Heart right ventricle (tissue), 16 donors: ENCODE results near the gene CTDP1. TPM values are rescaled to one million over a fixed set of nuclear protein-coding genes. Genes with fewer than 3 reads are reported as not detected.
"Not testable (repeated sequence)": the region's sequence is repeated elsewhere in the genome, so short reads cannot be mapped to it uniquely, and the experiment has no call there.

Source experiments
- ATAC-seq, 8 donors: fragments of 200-7000 bp; cut with Tn5 transposase; one replicate each; pipeline ENCODE4 v1.9.1; 2020; ENCODE audit warnings: mild to moderate bottlenecking in 8 of 8, moderate library complexity in 8 of 8, moderate number of reproducible peaks in 1 of 8
- DNase-seq, 2 donors: peaks; one replicate each; pipeline ENCODE4 v3.0.0-alpha.2; 2020
- H3K27ac ChIP-seq, 10 donors: fragments of 200-600 bp; sonication (generic) in 2 of 10; one replicate each; pipeline versions ENCODE4 v1.5.0 to v1.8.0; 2020 to 2022; ENCODE audit warnings: mild to moderate bottlenecking in 3 of 10
- H3K27me3 ChIP-seq, 7 donors: fragments of 200-600 bp; one replicate each; pipeline ENCODE4 v1.8.0; 2021 to 2022; ENCODE audit warnings: mild to moderate bottlenecking in 2 of 7
- H3K36me3 ChIP-seq, 9 donors: fragments of 200-600 bp; sonication (generic) in 1 of 9; one replicate each; pipeline versions ENCODE4 v1.5.0 to v1.8.0; 2020 to 2022; ENCODE audit warnings: mild to moderate bottlenecking in 2 of 9
- H3K4me1 ChIP-seq, 9 donors: fragments of 200-600 bp; sonication (generic) in 1 of 9; one replicate each; pipeline versions ENCODE4 v1.5.0 to v1.8.0; 2020 to 2022; ENCODE audit warnings: mild to moderate bottlenecking in 4 of 9
- H3K4me3 ChIP-seq, 10 donors: fragments of 200-600 bp; sonication (generic) in 2 of 10; one replicate each; pipeline versions ENCODE4 v1.5.0 to v1.8.0; 2020 to 2022; ENCODE audit warnings: mild to moderate bottlenecking in 7 of 10, moderate library complexity in 2 of 10
- H3K9me3 ChIP-seq, 11 donors: fragments of 200-600 bp in 10 of 11; sonication (generic) in 2 of 11; one replicate each; pipeline versions ENCODE4 v1.5.0 to v1.8.0; 2013 to 2022; ENCODE audit warnings: mild to moderate bottlenecking in 2 of 11, control low read depth in 1 of 11, moderate library complexity in 1 of 11
- WGBS, 2 donors: extraction: QIAGEN DNeasy Blood & Tissue Kit; methylation state at CpG; one replicate each; pipeline ENCODE4 v1.1.7; 2013; ENCODE audit warnings: inconsistent platforms in 1 of 2; 5-methylcytosine and 5-hydroxymethylcytosine counted together
- intact Hi-C, 10 donors: fragments of 100-400 bp; cut with DNase I; formaldehyde crosslinking; loops; one replicate each; pipeline versions ENCODE4 v1.11.1 to v1.14.2; 2022
- polyA plus RNA-seq, 2 donors: library from polyadenylated mRNA; stranded (reverse); fragments of 200-250 nt; gene quantifications; one replicate each; pipeline ENCODE4 v1.2.3, GENCODE V29; 2013
- total RNA-seq, 10 donors: library from RNA; stranded (reverse); fragmentation: NEBNext Ultra II Directional in 3 of 10; extraction: Animal tissue kit (Norgen Biotek cat#: 25700) in 3 of 10; gene quantifications; one replicate each; pipeline versions ENCODE4 v1.2.1 to v1.2.4, GENCODE V29; 2021 to 2023
- TF ChIP-seq, protein P1 (sequence below), 9 donors: fragments of 200-600 bp; sonication (generic) in 2 of 9; IDR thresholded peaks; one replicate each; pipeline versions ENCODE4 v1.5.0 to v1.8.0; 2021 to 2022; ENCODE audit warnings: antibody characterized with exemption in 9 of 9, mild to moderate bottlenecking in 5 of 9, moderate library complexity in 1 of 9
- donor health status: Arrhythmogenic right ventricular cardiomyopathy.
- donor health status: ischemic (EF 13 %, LVEDD 7.1; RV severe dilation, severe dysfunction).
- donor health status: healthy with polysubstance abuse.
- donor health status: DM: no; HTN: yes; CAD: no.
- donor health status: DM: no; HTN: no; CAD: no.
- donor health status: ischemic (EF 25% LVEDD 6.9; RV normal size, moderate dysfunction).
- donor health status: ischemic (EF 25% LVEDD 5.7; RV mildly dilated, moderate dysfunction).
- donor health status: healthy.
- donor health status: DM: yes; HTN: yes; CAD: no.
- donor health status: Ischemic cardiomyopathy.
- donor health status: ischemic (EF 35%, LVEDD 5.7; RV mildly dilated, moderate dysfunction).
- donor health status: nonischemic (EF 11% LVEDD 7.7; RV severe dilation, severe dysfunction).
- donor health status: DM: yes; HTN: yes; CAD: no.
- donor health status: PGD.
- donor health status: ischemic (EF 29% LVEDD 5.4; RV normal size, mild dysfunction).
- donor health status: nonischemic (EF 23%, LVEDD 6.1; RV moderate dilation, normal function).

The CTDP1 gene
- total and polyA plus RNA-seq, 12 donors: 6.8 to 12.5 (median 9.3) TPM

DNA sequence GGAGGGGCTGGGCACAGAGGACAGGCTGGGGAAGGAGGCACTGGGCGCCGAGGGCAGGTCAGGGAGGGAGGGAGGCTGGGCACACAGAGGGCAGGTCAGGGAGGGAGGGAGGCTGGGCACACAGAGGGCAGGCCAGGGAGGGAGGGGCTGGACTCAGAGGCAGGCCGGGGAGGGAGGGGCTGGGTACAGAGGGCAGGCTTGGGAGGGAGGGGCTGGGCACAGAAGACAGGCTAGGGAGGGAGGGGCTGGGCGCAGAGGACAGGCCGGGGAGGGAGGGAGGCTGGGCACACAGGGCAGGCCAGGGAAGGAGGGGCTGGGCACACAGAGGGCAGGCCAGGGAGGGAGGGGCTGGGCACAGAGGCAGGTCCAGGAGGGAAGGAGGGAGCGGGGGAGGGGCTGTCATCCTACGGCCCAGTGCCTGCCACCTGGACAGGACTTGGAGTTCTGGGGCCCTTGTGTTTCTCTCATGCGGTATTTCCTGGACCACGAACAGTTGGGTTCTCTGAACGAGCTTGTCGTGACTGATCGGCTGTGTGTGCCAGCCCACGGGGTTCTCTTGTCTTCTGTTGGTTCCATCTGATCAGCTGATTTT lies 71.5 kb downstream of the CTDP1 start:
- Histone ChIP-seq H3K27ac (no peak overlapping the region), H3K4me1 (no peaks in the 10 kb centered on the region), H3K36me3 (peaks cover 0 to 72% (median 37%) of the 10 kb centered on the region in 9 donors), H3K27me3 (no peaks in the 10 kb centered on the region), H3K9me3 (no peaks in the 10 kb centered on the region), H3K4me3 (no peak overlapping the region)
- no peak for DNase-seq
- TF ChIP-seq, protein P1, sequence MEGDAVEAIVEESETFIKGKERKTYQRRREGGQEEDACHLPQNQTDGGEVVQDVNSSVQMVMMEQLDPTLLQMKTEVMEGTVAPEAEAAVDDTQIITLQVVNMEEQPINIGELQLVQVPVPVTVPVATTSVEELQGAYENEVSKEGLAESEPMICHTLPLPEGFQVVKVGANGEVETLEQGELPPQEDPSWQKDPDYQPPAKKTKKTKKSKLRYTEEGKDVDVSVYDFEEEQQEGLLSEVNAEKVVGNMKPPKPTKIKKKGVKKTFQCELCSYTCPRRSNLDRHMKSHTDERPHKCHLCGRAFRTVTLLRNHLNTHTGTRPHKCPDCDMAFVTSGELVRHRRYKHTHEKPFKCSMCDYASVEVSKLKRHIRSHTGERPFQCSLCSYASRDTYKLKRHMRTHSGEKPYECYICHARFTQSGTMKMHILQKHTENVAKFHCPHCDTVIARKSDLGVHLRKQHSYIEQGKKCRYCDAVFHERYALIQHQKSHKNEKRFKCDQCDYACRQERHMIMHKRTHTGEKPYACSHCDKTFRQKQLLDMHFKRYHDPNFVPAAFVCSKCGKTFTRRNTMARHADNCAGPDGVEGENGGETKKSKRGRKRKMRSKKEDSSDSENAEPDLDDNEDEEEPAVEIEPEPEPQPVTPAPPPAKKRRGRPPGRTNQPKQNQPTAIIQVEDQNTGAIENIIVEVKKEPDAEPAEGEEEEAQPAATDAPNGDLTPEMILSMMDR (IDR thresholded peaks at IDR 0.05): no peak
- intact Hi-C loops: no loop called here
- 88 to 95% methylated on average over 13 of the region's 13 CpGs for WGBS, 2 donors
- peak in 1 of 8 donors; percentile 18 for ATAC-seq

DNA sequence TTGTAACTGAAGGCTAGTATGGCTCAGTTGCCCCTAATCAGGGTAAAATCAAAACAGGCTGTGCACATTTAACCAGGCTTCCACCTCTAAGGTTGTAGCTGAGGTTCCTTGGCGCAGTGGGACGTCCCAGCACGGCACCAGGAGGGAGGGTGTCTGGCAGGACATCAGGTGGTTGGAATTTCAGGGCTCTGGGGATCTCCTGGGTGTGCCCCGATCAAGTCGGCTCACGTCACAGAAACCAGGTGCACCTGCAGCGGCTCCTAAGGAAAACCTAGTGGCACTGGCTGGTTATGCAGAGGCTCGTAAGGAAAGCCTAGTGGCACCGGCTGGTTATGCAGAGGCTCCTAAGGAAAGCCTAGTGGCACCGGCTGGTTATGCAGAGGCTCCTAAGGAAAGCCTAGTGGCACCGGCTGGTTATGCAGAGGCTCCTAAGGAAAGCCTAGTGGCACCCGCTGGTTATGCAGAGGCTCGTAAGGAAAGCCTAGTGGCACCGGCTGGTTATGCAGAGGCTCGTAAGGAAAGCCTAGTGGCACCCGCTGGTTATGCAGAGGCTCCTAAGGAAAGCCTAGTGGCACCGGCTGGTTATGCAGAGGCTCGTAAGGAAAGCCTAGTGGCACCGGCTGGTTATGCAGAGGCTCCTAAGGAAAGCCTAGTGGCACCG lies 72.4 kb downstream of the CTDP1 start:
- ATAC-seq, H3K4me3 ChIP-seq, DNase-seq, H3K4me1 ChIP-seq, H3K9me3 ChIP-seq, H3K27ac ChIP-seq, H3K27me3 ChIP-seq, intact Hi-C loops: not testable (repeated sequence)
- 96 to 97% methylated on average over 17 to 18 of the region's 20 CpGs for WGBS, 2 donors
- peaks cover 0 to 68% (median 36%) of the 10 kb centered on the region in 9 donors for H3K36me3 ChIP-seq

DNA sequence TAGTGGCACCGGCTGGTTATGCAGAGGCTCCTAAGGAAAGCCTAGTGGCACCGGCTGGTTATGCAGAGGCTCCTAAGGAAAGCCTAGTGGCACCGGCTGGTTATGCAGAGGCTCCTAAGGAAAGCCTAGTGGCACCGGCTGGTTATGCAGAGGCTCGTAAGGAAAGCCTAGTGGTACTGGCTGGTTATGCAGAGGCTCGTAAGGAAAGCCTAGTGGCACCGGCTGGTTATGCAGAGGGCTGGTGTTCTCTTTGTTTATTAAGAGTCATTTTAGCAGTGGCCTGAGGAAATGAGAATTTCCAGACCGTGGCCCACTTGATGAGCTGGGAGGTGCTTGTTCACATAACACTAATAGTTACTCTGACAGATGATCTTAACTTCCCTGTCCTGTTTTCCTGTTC lies 73.3 kb downstream of the CTDP1 start:
- Histone ChIP-seq H3K36me3 (peaks cover 0 to 59% (median 31%) of the 10 kb centered on the region in 9 donors), H3K9me3 (peaks cover 0 to 11% (median 0%) of the 10 kb centered on the region in 11 donors)
- 85 to 92% methylated on average over 6 of the region's 8 CpGs for WGBS, 2 donors
- ATAC-seq, H3K4me1 ChIP-seq, H3K4me3 ChIP-seq, H3K27me3 ChIP-seq, H3K27ac ChIP-seq, DNase-seq, intact Hi-C loops: not testable (repeated sequence)

DNA sequence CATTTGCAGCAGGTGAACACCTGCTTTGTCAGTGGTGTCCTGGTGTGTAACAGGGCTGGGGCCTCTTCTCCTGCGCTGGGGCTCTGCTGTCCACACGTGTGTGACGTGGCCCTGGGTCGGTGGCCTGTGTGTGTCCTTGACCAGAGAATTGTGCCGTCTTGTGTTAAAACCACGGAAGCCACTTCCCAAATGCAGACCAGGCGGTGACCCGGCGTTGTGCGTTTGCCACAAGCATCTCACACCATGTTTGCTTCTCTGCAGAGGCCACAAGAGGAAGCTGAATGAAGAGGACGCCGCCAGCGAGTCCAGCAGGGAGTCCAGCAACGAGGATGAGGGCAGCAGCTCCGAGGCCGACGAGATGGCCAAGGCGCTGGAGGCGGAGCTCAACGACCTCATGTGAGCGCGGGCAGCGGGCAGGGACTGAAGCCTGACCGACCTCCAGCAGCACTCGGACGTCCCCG lies 73.8 kb downstream of the CTDP1 start:
- H3K4me3 ChIP-seq: no peak overlapping the region
- TF ChIP-seq, protein P1 (IDR thresholded peaks at IDR 0.05): no peak
- peaks cover 0 to 16% (median 0%) of the 10 kb centered on the region in 11 donors for H3K9me3 ChIP-seq
- intact Hi-C loops: no loop called here
- H3K27ac ChIP-seq: no peak overlapping the region
- H3K27me3 ChIP-seq: no peaks in the 10 kb centered on the region
- 93 to 94% methylated on average over 27 of the region's 27 CpGs for WGBS, 2 donors
- DNase-seq (no peak), ATAC-seq (no peak)
- H3K36me3 ChIP-seq: peaks cover 0 to 54% (median 31%) of the 10 kb centered on the region in 9 donors
- no peaks in the 10 kb centered on the region for H3K4me1 ChIP-seq

DNA sequence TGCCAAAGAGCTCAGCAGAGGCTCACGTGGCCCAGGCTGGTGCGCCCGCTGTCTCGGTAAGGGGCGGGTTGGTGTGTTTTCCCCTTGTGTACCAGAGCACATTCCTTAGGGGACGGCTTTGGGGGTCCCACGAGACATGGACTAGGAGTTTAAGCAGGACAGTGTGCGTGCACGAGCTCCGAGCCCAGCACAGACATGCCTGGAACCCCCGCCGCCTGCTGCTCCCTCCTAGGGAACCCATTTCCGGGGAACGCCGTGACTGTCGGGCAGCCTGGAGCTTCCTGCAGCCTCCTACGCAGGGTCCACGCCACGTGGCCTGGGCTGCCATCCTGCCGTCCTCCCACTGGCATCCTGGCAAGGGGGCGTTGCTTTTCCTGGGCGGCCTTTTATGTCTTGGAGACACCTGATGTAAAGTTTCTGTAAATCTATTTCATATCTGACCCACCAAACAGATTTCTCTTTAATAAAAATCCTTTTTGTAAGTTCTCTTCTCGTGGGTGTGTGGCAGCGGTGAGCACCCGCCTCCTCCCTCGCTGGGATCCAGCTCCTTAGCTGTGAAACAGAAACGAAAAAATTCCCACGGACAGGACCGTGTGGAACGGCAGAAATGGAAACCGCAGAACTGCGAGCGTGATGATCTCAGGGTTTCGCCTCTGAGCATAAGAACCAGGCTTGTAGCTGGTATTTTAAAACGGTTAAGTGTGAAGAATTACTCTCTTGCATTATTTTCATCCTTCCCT lies 74.6 kb downstream of the CTDP1 start:
- no peaks in the 10 kb centered on the region for H3K27me3 ChIP-seq
- H3K27ac ChIP-seq: no peak overlapping the region
- peaks cover 0 to 23% (median 7%) of the 10 kb centered on the region in 11 donors for H3K9me3 ChIP-seq
- intact Hi-C loops: no loop called here
- DNase-seq (no peak), ATAC-seq (no peak)
- H3K4me1 ChIP-seq: no peaks in the 10 kb centered on the region
- no peak overlapping the region for H3K4me3 ChIP-seq
- WGBS, 2 donors: 94 to 97% methylated on average over 35 of the region's 35 CpGs
- TF ChIP-seq, protein P1 (IDR thresholded peaks at IDR 0.05): no peak
- peaks cover 0 to 52% (median 31%) of the 10 kb centered on the region in 9 donors for H3K36me3 ChIP-seq
